Fibroblast of lung (primary cell): ENCODE measurements around the gene SMIM38. TPM values are rescaled to one million over a fixed set of nuclear protein-coding genes. Genes with fewer than 3 reads are reported as not detected.

Experiments used
- DNase-seq, 2 donors: peaks; one replicate each; pipeline versions ENCODE4 v3.0.0 to v3.0.0-alpha.2; 2010; ENCODE audit warnings: low read depth in 2 of 2
- H2AFZ ChIP-seq: 2 replicates; pipeline ENCODE4 v1.5.1; 2012; ENCODE audit warnings: low read length, control low read depth, inconsistent platforms
- H3K27ac ChIP-seq: 2 replicates; pipeline ENCODE4 v1.5.1; 2011; ENCODE audit warnings: low read length, control low read depth; ENCODE audit not compliant: insufficient read depth
- H3K27me3 ChIP-seq: 2 replicates; pipeline ENCODE4 v1.5.1; 2011; ENCODE audit warnings: mild to moderate bottlenecking, low read length; ENCODE audit not compliant: control insufficient read depth, insufficient read depth
- H3K36me3 ChIP-seq: 2 replicates; pipeline ENCODE4 v1.5.1; 2011; ENCODE audit warnings: low read length; ENCODE audit not compliant: control insufficient read depth, insufficient read depth
- H3K4me1 ChIP-seq: 2 replicates; pipeline ENCODE4 v1.5.1; 2011; ENCODE audit warnings: low read length; ENCODE audit not compliant: control insufficient read depth, insufficient read depth; ENCODE audit errors: extremely low read depth
- H3K4me2 ChIP-seq: 2 replicates; pipeline ENCODE4 v1.5.1; 2011; ENCODE audit warnings: low read length, control low read depth; ENCODE audit not compliant: insufficient read depth; ENCODE audit errors: extremely low read depth
- H3K4me3 ChIP-seq, 4 experiments: fragments of 200-600 bp in 1 of 4; sonication (generic) in 1 of 4; replicated peaks in 1 of 4; 2 replicates each; pipeline ENCODE4 v1.5.1; 2011 to 2016; ENCODE audit warnings: low read length in 4 of 4, low read depth in 3 of 4, mild to moderate bottlenecking in 3 of 4, control low read depth in 2 of 4, inconsistent platforms in 1 of 4, mixed read lengths in 1 of 4; ENCODE audit not compliant: insufficient read depth in 1 of 4; ENCODE audit errors: control extremely low read depth in 1 of 4
- H3K79me2 ChIP-seq: 2 replicates; pipeline ENCODE4 v1.5.1; 2012; ENCODE audit warnings: mild to moderate bottlenecking, low read length, inconsistent platforms; ENCODE audit not compliant: control insufficient read depth, insufficient read depth
- H3K9ac ChIP-seq: 2 replicates; pipeline ENCODE4 v1.5.1; 2011; ENCODE audit warnings: mild to moderate bottlenecking, low read length, control low read depth; ENCODE audit not compliant: insufficient read depth
- H3K9me3 ChIP-seq: 2 replicates; pipeline ENCODE4 v1.5.1; 2012; ENCODE audit warnings: low read depth, low read length; ENCODE audit not compliant: control insufficient read depth, insufficient read depth
- H4K20me1 ChIP-seq: 2 replicates; pipeline ENCODE4 v1.5.1; 2011; ENCODE audit warnings: low read length; ENCODE audit not compliant: control insufficient read depth, insufficient read depth; ENCODE audit errors: extremely low read depth
- CTCF ChIP-seq, 2 donors: IDR thresholded peaks in 1 of 2; conservative IDR thresholded peaks in 1 of 2; 1 replicate in 1 of 2; 2 replicates in 1 of 2; pipeline ENCODE4 v1.5.1; 2011 to 2012; ENCODE audit warnings: low read length in 2 of 2, control low read depth in 1 of 2, inconsistent platforms in 1 of 2, low read depth in 1 of 2, mild to moderate bottlenecking in 1 of 2
- EZH2 ChIP-seq: IDR thresholded peaks from 2 replicates; pipeline ENCODE4 v1.5.1; 2012; ENCODE audit warnings: low read length, control low read depth, mild to moderate bottlenecking; ENCODE audit errors: missing control alignments
- polyA plus RNA-seq, 2 donors: library from polyadenylated mRNA; depleted of rRNA in 1 of 2; stranded (reverse) in 1 of 2; unstranded in 1 of 2; fragments of >200 nt; gene quantifications; 2 replicates each; pipeline ENCODE4 v1.2.1, GENCODE V29; 2011 to 2012; ENCODE audit warnings: missing spikeins in 1 of 2
- total RNA-seq: library from RNA; depleted of rRNA; stranded (reverse); fragments of >200 nt; gene quantifications from 2 replicates; pipeline ENCODE4 v1.2.1, GENCODE V29; 2014

The SMIM38 gene
- total and polyA plus RNA-seq, 2 donors (not counting 1 experiment from before 2014, with no cell fraction given): 0.06 to 0.33 TPM

DNA sequence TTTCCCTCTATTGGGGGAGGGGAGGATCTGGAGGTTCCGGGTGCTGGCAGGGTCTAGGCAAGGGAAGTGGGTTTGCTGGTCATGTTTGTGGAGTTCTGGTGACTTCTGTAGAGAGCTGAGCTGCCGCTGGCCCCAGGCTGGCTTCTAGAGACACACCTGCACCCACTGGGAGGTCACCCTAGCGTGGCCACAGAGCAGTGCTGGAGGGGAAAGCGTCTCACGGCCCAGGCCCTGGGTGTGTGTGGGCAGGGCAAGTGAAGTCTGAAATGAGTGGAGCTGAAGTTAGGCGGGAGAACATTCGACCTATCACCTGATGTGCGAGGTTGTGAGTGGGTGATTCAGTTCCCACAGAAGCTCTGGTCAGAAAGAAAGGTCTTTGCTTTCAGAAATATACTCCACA lies 27.9 kb downstream of the SMIM38 start:
- peaks cover 9% of the 10 kb centered on the region for H3K27me3 ChIP-seq
- no peaks in the 10 kb centered on the region for H3K79me2 ChIP-seq
- no peaks in the 10 kb centered on the region for H3K9me3 ChIP-seq
- H3K4me3 ChIP-seq: no peak overlapping the region
- H2AFZ ChIP-seq: no peak overlapping the region
- H3K4me1 ChIP-seq: no peaks in the 10 kb centered on the region
- no peak for TF ChIP-seq EZH2
- TF ChIP-seq CTCF (conservative IDR thresholded peaks at IDR 0.05 in 1 of 2, IDR thresholded peaks at IDR 0.05 in 1 of 2; ENCODE audit: low read depth in 1 of 2, low read length in 2 of 2): no peak
- H3K4me2 ChIP-seq: no peak overlapping the region
- DNase-seq: no peak
- H3K27ac ChIP-seq: no peak overlapping the region
- H4K20me1 ChIP-seq: no peaks in the 10 kb centered on the region
- H3K36me3 ChIP-seq: no peaks in the 10 kb centered on the region
- H3K9ac ChIP-seq: no peak overlapping the region

DNA sequence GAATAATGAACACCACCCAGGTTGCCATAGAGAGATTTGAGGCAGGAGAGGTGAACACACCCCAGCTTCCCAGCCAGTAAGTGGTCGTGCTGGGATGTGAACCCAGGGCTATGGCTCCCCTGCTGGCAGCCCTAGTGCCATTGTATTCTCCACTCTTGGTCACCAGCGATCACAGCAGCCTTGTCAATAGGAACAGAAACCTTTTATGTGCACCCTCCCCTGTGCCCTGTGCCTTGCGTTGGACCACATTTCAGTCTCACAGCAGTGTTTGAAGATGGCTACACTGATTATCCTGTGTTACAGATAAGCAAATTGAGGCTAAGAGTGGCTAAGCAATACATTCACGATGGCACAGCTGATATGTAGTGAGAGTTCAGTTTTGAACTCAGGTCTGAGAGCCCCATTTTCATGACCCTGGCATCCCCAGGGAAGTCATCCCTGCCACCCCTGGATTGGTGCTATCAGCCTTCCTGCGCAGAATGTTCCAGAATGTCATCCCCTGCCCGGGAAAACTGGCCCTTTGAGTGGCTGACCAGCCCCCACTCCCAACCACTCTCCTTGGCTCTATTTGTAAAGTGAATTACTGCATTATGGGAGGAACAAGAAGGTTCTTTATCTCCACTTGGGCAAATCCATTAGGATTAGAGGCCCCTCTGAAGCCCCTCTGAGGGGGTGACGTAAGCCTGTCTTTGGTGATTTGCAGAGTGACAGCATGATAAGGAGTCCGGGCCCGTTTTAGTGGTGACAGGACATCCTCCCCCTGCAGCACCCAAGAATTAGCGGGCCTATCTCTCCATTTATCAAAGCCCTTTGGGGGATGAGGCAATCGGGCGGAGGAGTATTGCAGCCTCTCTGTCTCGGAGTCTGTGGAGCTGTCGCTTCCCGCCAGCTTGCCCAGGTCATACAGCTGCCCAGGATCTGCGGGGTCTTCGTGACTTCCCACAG lies 30.9 kb downstream of the SMIM38 start:
- no peak overlapping the region for H3K27ac ChIP-seq
- DNase-seq: no peak
- no peak overlapping the region for H3K9ac ChIP-seq
- peaks cover 4% of the 10 kb centered on the region for H3K27me3 ChIP-seq
- H3K79me2 ChIP-seq: no peaks in the 10 kb centered on the region
- no peaks in the 10 kb centered on the region for H3K36me3 ChIP-seq
- no peak overlapping the region for H2AFZ ChIP-seq
- TF ChIP-seq EZH2: no peak
- no peak for TF ChIP-seq CTCF (conservative IDR thresholded peaks at IDR 0.05 in 1 of 2, IDR thresholded peaks at IDR 0.05 in 1 of 2; ENCODE audit: low read depth in 1 of 2, low read length in 2 of 2)
- H3K9me3 ChIP-seq: no peaks in the 10 kb centered on the region
- H4K20me1 ChIP-seq: no peaks in the 10 kb centered on the region
- no peak overlapping the region for H3K4me3 ChIP-seq
- H3K4me2 ChIP-seq: no peak overlapping the region
- H3K4me1 ChIP-seq: no peaks in the 10 kb centered on the region

- no peaks in the 10 kb centered on the region for H3K4me1 ChIP-seq
- no peaks in the 10 kb centered on the region for H3K79me2 ChIP-seq
- no peaks in the 10 kb centered on the region for H3K36me3 ChIP-seq
- no peaks in the 10 kb centered on the region for H4K20me1 ChIP-seq
- H3K4me2 ChIP-seq: no peak overlapping the region
- no peak overlapping the region for H3K27ac ChIP-seq
- H3K27me3 ChIP-seq: peaks cover 4% of the 10 kb centered on the region
- H3K9ac ChIP-seq: no peak overlapping the region
- H2AFZ ChIP-seq: no peak overlapping the region
- no peaks in the 10 kb centered on the region for H3K9me3 ChIP-seq
- TF ChIP-seq EZH2 (no peak), CTCF (conservative IDR thresholded peaks at IDR 0.05 in 1 of 2, IDR thresholded peaks at IDR 0.05 in 1 of 2; ENCODE audit: low read depth in 1 of 2, low read length in 2 of 2) (no peak)
- H3K4me3 ChIP-seq: no peak overlapping the region
- DNase-seq: no peak
Observed at GRCh38 chr11:69187540-69188065, 31.9 kb downstream of the SMIM38 start.
